GM12875 (cell line): ENCODE data around the gene COG5.

ENCODE experiments used
- H3K4me3 ChIP-seq: one replicate; pipeline ENCODE4 v1.5.1; 2011; ENCODE audit warnings: low read depth, low read length, control low read depth
- TF ChIP-seq, protein P1 (sequence below): IDR thresholded peaks from 2 replicates; pipeline ENCODE4 v1.5.1; 2011; ENCODE audit warnings: low read depth, mild to moderate bottlenecking, control low read depth, inconsistent platforms, low read length, moderate library complexity, borderline replicate concordance; ENCODE audit not compliant: insufficient read depth

Gene COG5

GRCh38 chr7:107313355-107313754, 250.4 kb downstream of the COG5 start:
- H3K4me3 ChIP-seq = no peak overlapping the region
- TF ChIP-seq, protein P1, sequence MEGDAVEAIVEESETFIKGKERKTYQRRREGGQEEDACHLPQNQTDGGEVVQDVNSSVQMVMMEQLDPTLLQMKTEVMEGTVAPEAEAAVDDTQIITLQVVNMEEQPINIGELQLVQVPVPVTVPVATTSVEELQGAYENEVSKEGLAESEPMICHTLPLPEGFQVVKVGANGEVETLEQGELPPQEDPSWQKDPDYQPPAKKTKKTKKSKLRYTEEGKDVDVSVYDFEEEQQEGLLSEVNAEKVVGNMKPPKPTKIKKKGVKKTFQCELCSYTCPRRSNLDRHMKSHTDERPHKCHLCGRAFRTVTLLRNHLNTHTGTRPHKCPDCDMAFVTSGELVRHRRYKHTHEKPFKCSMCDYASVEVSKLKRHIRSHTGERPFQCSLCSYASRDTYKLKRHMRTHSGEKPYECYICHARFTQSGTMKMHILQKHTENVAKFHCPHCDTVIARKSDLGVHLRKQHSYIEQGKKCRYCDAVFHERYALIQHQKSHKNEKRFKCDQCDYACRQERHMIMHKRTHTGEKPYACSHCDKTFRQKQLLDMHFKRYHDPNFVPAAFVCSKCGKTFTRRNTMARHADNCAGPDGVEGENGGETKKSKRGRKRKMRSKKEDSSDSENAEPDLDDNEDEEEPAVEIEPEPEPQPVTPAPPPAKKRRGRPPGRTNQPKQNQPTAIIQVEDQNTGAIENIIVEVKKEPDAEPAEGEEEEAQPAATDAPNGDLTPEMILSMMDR = no peak

DNA sequence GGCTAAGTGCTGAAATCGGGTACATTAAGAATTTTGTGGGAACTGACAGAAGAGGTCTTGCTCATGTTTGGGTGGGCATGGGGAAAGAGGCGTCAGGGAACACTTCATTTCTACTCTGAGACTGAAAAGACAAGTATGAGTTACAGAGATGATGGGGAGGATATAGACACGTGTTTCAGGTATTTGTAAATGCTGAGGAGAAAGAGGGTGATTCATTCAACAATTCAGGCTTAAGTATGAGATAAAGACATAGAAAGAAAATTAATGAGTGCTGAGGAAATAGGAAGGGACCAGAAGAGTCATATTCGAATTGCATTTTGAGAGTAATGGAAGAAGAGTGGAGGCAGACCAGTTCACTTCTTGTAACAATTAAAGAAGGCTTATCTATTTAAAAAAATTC, 251.3 kb downstream of the COG5 start:
- no peak overlapping the region for H3K4me3 ChIP-seq
- TF ChIP-seq, protein P1 = no peak

- no peak overlapping the region for H3K4me3 ChIP-seq
- TF ChIP-seq, protein P1 = no peak
These were observed 254.4 kb downstream of the COG5 start for GRCh38 chr7:107309296-107309695.

DNA sequence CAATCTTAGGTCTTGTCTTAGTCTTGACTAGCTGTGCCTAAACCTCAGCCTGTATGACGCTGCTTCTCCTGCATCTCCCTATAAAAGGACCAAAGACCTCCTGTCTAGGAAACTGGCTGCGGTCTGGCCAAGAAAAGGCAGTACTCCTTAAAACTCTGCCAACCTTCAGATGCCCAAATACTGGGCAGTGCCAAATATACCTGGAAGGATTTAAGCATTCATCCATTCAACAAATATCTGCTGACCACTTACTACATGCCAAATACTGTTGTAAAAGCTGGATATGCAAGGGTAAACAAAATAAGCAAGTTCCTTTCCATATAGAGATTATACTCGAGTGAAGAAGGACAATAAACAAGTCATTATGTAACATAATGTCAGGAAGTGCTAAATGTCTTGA, 259.1 kb downstream of the COG5 start:
- no peak overlapping the region for H3K4me3 ChIP-seq
- TF ChIP-seq, protein P1 = no peak

DNA sequence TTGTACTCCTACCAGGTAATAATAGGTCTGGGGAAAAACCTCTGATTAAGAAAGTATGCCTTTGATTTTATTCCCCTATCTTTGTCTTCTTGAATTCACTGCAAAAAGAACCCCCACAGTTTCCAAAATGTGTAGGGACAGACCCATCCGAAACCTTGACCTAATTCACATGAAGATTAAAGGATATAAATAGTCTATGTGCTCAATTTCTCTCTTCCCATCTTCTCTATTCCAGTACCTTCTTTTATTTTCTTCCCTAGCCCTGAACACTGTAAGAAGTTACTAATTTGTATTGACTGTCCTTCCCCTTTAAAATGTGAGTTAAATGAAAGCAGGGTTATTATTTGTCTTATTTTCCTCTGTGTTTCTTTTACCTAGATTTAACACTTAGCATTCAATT, 259.7 kb downstream of the COG5 start:
- TF ChIP-seq, protein P1 = no peak
- no peak overlapping the region for H3K4me3 ChIP-seq

- no peak overlapping the region for H3K4me3 ChIP-seq
These were observed 261.4 kb downstream of the COG5 start for GRCh38 chr7:107302250-107302847.

DNA sequence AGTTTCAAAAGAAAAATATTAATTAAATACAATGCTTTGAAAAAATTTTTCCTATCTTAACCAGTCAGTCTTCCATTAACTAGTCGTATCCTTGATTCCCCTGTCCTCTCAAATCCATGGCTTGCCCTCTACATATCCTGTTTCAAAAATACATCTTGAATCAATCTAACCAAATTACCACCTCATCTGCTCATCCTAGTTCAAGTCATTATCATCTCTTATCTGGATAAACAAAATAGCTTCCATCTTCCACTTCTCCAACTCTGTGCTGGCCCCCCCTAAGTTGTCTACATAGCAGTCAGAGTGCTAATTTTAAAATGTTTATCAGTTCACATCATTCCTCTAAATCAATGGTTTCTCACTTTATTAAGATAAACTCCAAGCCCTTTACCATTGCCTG, 269.5 kb downstream of the COG5 start:
- TF ChIP-seq, protein P1 = no peak
- no peak overlapping the region for H3K4me3 ChIP-seq

More at GRCh38 chr7:107302250-107302847, 261.4 kb downstream of the COG5 start:
- TF ChIP-seq, protein P1 = no peak
